ENCODE data around the gene SLC27A1. TPM values are rescaled to one million over a fixed set of nuclear protein-coding genes. Genes with fewer than 3 reads are reported as not detected.
A peak's percentile ranks its signal among the peaks of the same experiment; 100 is the strongest.

SLC27A1 gene
- total and polyA plus RNA-seq, 2 donors (not counting 3 experiments of a cell fraction or from before 2014, with no cell fraction given): 10.4 to 13.5 TPM

DNA sequence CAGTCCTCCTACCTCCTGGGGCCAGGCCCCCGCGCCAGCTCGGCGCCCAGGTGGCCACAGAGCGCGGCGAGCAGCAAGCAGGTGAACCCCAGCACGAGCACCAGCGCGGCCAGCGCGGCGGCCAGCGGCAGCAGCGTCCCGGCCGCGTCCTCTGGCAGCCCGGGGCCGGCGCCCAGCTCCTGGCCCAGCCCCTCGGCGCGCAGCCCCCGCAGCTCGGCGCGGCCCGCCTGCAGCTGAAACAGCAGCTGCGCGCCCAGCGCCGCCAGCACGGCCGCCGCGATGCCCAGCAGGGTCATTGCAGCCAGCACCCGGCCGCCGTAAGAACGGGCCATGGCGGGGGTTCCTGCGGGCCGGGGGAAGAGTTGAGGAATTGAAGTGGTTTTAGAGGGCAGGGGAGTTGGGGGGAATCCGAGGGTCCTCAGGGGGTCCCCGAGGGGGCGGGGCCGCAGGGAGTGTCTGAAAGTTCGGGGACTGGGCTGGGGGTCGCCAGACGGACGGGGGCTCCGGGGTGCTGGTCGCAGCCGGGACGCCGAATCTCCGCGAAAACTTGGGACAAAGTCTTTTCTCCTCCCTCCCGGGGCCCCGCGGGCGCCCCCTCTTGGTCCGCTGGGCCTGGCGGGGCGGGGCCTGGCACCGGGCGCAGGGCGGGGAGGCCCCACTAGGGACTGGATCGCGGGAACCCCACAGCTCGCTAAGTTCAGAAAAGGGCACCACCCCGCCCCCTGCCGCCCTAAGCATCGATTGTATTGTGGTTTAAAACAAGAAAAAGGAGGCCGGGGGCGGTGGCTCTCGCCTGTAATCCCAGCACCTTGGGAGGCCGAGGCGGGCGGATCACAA is 22.0 kb upstream of the SLC27A1 start, which contains the start of gene TMEM221:
TMEM221 (minus strand) TSS at position 538 of the 837 bp plus-strand sequence; CDS start at position 332, 206 bp downstream.
- no peaks in the 10 kb centered on the region for H4K20me1 ChIP-seq (replicated peaks; ENCODE audit: control insufficient read depth, extremely low read depth, insufficient read depth, low read length)
- no peak within 1 kb of the TSS for H3K9ac ChIP-seq (replicated peaks; ENCODE audit: extremely low read depth, insufficient read depth, low read length)
- ChIA-PET CTCF (interaction anchor here (0.5 to 2.2 kb wide), 13 partner anchors 10 to 411 kb away, joined by 3 to 11 read pairs (median 4); partner anchors contain the start of genes CCDC194, MVB12A and RPL18A), POLR2A (no interaction called here)
- H3K36me3 ChIP-seq (ENCODE audit: control insufficient read depth in 2 of 2, extremely low read depth in 1 of 2, insufficient read depth in 2 of 2, low read length in 2 of 2): no peaks in the 10 kb centered on the region
- intact Hi-C loops (cut with micrococcal nuclease): no loop called here
- DNase-seq (ENCODE audit: low read depth, low spot score) (no peak), FAIRE-seq (no peak)
- no peak within 1 kb of the TSS for H3K4me2 ChIP-seq (ENCODE audit: insufficient read depth, low read length)
- dilution Hi-C loops (cut with MboI; ENCODE audit: extremely low pct_ligation_motif_present, low sequenced_read_pairs): no loop called here
- H3K27me3 ChIP-seq (ENCODE audit: control insufficient read depth in 2 of 2, insufficient read depth in 2 of 2, low read length in 2 of 2): peaks cover 8 to 14% of the 10 kb centered on the region in 2 experiments
- H2AFZ ChIP-seq (ENCODE audit: low read depth, low read length): peak within 1 kb of the TSS; percentile 61
- TF ChIP-seq MYC (IDR thresholded peaks at IDR 0.05; ENCODE audit: low read depth, low read length) (no peak), JUN (IDR thresholded peaks at IDR 0.05; ENCODE audit: borderline replicate concordance, insufficient read depth, insufficient read length, low read depth) (no peak), POLR2AphosphoS5 (IDR thresholded peaks at IDR 0.05; ENCODE audit: insufficient read depth, low read depth, low read length) (no peak), POLR2A (IDR thresholded peaks at IDR 0.05; ENCODE audit: low read depth, low read length) (no peak), EZH2 (IDR thresholded peaks at IDR 0.05; ENCODE audit: borderline replicate concordance, low read depth, low read length, severe bottlenecking) (no peak), FOS (IDR thresholded peaks at IDR 0.05; ENCODE audit: borderline replicate concordance, insufficient read depth, low read length) (no peak)
- TF ChIP-seq, protein P1, sequence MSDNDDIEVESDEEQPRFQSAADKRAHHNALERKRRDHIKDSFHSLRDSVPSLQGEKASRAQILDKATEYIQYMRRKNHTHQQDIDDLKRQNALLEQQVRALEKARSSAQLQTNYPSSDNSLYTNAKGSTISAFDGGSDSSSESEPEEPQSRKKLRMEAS (IDR thresholded peaks at IDR 0.05; ENCODE audit: insufficient read depth, insufficient read length): no peak
- TF ChIP-seq, protein P2, sequence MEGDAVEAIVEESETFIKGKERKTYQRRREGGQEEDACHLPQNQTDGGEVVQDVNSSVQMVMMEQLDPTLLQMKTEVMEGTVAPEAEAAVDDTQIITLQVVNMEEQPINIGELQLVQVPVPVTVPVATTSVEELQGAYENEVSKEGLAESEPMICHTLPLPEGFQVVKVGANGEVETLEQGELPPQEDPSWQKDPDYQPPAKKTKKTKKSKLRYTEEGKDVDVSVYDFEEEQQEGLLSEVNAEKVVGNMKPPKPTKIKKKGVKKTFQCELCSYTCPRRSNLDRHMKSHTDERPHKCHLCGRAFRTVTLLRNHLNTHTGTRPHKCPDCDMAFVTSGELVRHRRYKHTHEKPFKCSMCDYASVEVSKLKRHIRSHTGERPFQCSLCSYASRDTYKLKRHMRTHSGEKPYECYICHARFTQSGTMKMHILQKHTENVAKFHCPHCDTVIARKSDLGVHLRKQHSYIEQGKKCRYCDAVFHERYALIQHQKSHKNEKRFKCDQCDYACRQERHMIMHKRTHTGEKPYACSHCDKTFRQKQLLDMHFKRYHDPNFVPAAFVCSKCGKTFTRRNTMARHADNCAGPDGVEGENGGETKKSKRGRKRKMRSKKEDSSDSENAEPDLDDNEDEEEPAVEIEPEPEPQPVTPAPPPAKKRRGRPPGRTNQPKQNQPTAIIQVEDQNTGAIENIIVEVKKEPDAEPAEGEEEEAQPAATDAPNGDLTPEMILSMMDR (IDR thresholded peaks at IDR 0.05; ENCODE audit: extremely low read depth in 1 of 2, insufficient read depth in 1 of 2, low read depth in 1 of 2, low read length in 2 of 2): peak; percentile 55 to 72
- H3K9me3 ChIP-seq (replicated peaks; ENCODE audit: control insufficient read depth, insufficient read depth, low read length): no peaks in the 10 kb centered on the region
- BruUV-seq (replicated peaks): no TSS peak
- H3K79me2 ChIP-seq (ENCODE audit: control insufficient read depth, insufficient read depth, low read length): no peaks in the 10 kb centered on the region
- no peak within 1 kb of the TSS for H3K27ac ChIP-seq (ENCODE audit: insufficient read depth, low read depth, low read length)
- H3K4me1 ChIP-seq (ENCODE audit: control insufficient read depth, extremely low read depth, insufficient read depth, low read length): no peaks in the 10 kb centered on the region
- no peaks in the 10 kb centered on the region for H3K9me1 ChIP-seq (replicated peaks; ENCODE audit: control insufficient read depth, extremely low read depth, insufficient read depth, low read length)
- H3K4me3 ChIP-seq (replicated peaks in 1 of 3; ENCODE audit: insufficient read depth in 1 of 3, low read depth in 1 of 3, low read length in 3 of 3): peak within 1 kb of the TSS in 1 of 3 experiments; percentile 37

Measured in endothelial cell of umbilical vein (primary cell).